ENCODE measurements around the gene SNRNP200. TPM values are rescaled to one million over a fixed set of nuclear protein-coding genes. Genes with fewer than 3 reads are reported as not detected.
"Not testable (repeated sequence)": the region's sequence is repeated elsewhere in the genome, so short reads cannot be mapped to it uniquely, and the experiment has no call there.

Gene SNRNP200
- total RNA-seq, 1 donor from 2014 or later = 66.6 TPM

DNA sequence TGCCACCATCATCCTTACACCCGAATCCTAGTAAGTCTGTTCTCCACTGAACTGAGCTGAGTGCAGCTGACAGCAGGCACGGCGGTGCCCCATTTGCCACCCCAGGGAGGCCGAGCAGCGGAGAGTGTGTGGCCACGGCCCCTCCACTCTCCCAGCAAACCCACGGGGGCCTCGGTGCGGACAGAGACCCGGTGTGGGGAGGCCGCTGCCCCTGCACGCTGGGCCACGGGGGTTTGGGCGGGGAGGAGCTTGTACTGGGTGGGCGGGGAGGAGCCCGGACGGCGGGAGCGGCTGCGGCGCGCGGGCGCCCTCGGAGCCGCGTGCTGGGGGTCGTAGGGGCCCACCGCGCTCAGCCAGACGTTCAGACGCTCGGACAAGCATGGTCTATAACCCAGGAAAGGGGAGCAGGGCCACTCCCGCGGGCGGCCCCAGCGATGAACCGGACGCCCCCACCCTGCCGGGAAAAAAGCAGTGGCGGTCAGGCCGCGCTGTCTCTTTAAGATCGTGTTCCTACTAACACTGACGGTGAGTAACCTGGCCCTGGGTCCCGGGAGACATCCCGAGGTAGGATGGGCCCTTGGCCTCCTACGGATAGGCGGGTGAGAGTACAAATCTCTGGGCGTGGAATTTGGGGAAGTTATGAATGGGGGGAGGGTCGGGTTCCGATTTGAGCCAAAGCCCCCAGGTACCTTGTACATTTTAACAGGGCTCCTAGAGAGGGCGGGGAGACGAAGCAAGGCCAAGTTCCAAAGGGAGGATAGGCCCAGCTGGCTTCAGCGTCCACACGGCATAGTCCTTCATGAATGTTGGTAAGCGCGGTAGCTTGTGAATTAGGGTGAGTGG lies 19.9 kb upstream of the SNRNP200 start, which contains the start of gene ITPRIPL1:
TSS of gene ITPRIPL1 (plus strand) at position 277 of the 843 bp plus-strand sequence. CDS start at position 800, 523 bp downstream.
- peak; percentile 40 for DNase-seq

DNA sequence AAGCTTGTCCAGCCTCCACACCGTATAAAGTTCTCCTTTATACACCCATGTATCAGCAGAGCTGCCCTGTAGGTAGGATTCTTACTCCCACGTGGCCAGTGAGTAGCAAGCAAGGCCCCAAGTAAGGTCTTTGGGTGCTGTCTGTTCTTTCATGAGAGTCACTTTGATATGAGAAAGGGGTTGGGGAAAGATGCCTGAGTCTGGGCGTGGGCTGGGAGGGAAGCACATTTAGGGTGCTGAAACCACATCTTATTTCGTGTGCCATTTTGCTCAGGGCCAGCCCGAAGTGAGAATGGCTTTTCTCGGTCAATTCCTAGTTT lies 19.3 kb upstream of the SNRNP200 start:
- DNase-seq = no peak

DNA sequence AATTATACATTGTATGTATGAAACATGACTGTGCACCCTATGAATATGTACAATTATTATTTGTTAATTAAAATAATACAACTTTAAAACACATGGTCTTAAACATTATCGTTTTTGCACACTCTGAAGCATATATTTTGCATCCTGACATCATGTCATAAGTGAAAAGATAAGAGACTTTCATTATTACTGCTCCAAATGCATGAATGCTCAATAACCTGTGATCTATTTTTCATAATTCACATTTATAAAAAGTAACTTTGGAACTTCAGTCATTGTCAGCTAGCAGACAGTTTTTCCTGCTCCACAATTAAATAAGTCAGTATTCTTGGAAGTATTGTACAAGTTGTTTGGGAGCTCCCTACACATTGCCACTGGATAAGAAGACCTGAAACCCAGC lies 18.5 kb upstream of the SNRNP200 start:
- no peak for DNase-seq

DNA sequence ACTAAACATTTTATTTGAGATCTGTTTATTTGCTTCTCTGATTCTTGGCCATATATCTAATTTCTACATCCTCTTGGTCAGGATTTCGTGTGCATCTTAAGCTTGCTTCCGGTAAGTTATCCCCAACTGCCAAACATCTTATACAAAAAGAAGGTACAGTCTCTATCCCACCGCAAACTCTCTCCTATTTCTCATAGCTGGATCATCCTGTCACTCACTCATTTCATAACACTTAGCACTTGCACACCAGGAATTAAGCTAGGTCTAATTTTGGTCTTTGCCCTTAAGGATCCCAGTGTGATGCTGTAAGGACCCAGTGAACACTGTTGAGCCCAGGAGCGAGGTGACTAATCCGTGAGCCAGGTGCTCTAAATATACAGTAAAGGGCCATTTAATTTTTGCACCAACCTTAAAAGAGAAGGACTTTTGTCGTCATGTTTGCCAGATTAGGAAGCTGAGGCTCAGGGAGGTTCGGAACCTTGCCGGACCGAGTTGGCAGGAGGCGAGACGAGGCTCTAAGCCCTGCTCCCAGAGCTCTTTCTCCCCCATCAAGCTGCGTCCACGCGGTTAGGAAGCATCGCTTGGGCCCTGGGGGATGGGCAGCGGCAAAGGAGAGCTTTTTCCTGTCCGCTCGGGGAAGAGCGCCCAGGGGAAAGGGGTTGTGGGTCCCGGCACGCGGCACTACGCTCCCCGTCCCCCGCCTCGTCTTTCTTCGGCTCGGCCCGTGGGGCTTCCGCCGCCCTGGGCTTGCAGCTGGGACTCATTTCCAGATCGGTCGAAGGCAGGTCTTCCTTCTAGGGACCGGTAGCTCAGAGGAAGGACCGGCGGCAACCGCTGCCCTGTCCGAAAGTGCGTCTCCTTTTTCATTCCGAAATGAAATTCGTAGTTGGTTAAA lies 15.6 kb upstream of the SNRNP200 start:
- DNase-seq = peak; percentile 40

DNA sequence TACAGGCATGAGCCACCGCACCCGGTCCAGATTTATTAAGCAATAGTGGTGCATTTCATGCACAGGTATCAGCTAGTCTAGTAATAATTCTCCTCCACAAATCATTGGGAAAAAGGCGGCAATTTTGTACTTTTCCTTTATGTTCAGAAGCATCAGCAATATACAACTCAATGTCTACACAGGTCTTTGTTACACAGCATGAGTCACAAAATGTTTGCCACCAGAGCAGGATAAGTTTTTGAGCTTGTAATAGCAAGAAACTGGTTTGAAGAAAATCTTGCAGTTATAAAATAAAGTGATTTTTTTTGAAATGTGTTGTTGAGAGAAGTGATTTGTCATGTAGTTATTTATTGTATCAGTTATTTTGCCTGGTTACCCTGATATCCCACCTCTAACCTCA lies 15.0 kb upstream of the SNRNP200 start:
- DNase-seq = no peak

DNA sequence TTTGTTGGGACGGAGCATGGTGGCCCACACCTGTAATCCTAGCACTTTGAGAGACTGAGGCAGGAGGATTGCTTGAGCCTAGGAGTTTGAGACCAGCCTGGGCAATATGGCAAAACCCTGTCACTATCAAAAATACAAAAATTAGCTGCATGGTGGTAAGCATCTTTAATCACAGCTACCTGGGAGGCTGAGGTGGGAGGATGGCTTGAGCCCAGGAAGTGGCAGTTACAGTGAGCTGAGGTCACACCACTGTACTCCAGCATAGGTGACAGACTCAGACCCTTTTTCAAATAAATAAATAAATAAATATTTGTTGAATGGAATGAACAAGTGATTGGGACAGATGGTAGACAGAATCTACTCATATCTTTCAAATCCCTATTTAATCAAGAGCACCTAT lies 14.1 kb upstream of the SNRNP200 start:
- DNase-seq = no peak

DNA sequence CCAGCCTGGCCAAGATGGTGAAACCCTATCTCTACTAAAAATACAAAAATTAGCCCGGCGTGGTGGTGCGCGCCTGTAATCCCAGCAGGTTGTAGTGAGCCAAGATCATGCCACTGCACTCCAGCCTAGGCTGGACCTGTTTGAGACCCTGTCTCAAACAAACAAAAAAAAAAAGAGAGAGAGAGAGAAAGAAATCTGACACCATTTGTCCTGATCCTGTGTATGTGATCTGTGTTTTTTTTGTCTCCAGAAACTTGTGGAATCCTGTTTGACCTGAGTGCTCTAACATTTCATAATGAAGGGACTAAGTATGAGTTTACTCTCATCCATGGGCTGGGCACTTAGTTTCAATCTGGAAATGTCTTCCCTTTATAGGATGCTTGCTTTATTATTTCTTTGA lies 13.4 kb upstream of the SNRNP200 start:
- no peak for DNase-seq

DNA sequence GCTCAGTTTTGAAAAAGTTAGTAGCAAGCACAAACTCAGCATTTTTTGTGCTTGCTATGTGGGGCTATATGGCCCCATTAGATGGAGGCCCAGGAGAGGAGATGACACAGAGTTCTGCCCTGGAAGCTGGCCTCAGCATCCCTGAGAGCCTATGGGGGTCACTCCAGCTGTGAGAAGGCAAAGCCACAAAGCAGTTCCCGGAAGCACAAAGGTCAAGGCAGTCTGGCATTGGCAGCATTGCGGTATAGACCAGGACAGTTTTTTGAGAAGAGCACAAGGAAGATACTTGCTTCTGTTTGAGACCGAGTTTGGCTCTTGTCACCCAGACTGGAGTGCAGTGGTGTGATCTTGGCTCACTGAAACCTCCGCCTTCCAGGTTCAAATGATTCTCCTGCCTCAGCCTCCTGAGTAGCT lies 12.2 kb upstream of the SNRNP200 start:
- DNase-seq = no peak

DNA sequence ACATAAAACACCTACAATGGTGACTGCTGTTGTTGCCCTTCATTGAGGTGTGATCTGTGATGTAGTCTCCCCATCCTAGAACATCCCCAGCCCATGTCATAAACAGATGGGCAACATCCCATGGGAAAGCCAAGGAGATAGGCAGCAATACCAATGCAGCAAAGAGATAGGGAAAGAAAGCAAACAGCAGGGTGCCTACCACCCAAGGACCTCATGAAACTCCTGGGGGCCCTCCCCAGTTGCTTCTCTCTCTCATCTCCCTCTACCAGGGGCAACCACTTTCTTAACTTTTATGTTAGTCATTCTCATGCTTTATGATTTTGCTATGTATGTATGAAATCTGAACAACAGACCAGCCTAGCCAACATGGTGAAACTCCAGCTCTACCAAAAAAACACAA lies 11.7 kb upstream of the SNRNP200 start:
- DNase-seq = no peak

DNA sequence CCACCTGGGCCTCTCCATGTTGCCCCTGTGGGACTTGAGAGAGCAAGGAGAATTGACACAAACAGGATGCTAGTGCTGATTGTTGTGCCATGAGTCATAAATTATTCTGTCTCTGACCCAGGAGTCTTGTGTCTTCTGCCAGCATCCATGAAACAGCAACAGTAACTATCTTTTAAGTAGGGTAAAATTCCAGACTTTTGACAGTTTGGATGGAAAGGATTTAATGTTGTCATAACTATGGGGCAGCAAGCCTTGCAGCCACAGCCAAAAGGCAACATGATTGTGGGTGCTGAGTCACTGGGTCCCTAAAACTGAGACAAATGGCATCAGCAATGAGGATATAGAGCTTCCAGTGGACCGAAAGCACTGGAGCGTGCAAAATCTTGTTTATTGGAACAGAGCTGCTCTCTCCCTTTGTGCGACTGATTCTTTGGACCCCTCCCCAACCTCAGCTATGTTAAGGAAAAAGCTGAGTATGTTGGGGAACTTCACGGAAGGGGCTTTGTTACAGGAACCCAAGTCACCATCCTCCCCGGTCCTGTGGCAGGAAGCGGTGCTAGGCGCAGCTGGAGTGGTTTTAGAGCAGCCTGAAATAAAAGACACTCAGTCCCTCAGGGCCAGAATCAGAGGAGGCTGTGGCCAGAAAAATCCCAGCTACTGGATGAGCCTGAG lies 10.2 kb upstream of the SNRNP200 start:
- no peak for DNase-seq

DNA sequence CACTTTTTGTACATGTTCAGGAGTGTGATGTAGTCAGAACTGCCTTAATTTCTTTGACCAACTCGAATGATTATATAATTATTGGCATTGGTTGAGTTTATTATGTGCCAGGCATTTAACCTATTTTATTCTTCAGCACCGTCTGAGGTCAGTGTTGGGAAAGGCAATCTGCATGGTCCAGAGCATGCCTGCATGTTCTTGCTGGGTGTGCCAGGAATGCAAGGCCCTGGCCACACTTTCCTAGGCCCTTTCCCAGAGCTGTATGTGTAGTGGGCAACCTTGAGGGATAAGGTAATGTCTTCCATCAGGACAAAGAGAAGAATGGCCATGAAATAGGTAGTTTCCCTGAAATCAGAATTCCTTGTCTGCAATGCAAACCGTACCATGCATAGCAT lies 9.7 kb upstream of the SNRNP200 start:
- DNase-seq = no peak

DNA sequence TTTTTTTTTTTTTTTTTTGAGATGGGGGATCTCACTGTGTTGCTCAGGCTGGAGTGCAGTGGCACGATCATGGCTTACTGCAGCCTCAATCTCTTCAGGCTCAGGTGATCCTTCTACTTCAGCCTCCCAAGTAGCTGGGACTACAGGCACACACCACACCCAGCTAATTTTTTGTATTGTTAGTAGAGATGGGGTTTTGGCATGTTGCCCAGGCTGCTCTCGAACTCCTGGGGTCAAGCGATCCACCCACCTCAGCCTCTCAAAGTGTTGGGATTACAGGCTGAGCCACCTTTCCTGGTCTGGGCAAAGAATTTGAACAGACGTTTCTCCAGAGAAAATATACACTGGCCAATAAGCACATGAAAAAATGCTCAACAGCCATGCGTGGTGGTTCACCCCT lies 2.9 kb upstream of the SNRNP200 start:
- no peak for DNase-seq

DNA sequence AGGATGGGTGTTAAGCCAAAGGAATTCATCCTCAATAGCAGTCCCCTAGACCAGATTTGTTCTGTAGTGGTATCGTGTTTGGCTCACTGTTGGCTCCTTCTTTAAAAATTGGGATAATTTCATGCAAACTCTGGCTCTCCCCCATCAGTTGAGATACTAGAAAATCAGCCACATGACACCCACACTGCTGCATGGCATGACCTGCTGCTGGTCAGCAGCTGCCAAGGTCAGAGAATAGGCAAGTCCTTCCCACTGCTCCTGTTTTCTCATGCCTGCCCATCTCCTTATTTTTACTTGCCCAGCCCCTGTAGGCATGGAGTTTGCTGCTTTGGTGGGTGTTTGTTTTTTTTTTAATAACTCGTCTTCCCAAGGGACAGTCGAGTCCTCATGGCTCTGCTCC lies 1.0 kb upstream of the SNRNP200 start:
- DNase-seq = no peak

DNA sequence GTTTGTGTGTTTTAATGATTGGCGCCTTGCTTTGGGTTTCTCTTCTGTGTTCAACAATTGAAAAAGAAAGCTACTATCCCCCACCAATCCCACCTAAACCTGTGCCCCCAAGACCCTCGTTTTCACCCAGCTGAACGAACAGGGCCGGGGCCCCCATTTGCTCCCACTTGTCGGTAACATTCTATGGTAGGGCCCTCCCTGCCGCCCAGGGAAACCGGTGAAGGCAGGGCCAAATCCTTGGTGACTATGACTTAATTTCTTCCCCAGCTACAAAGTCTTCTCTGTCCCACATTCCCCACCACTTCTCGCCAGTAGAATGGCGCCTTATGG lies 598 bp upstream of the SNRNP200 start:
- DNase-seq = no peak

DNA sequence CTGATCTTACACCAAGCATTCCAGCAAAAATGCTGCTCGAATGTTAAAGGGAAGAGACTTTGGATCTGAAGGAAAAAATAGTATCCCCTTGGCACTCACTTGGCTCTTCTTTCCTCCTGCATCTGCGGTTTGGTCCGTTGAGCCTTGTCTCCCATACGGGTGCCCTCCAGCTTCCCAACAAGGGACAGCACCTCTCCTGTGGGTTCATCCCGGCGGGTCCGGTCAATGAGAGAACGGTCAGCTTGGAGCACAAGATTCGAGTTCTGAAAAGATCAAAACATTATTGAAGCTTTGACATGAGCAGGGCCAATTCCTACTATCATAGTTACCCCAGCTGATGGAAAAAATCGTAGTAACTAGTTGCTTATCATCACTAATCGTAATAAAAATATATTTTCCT lies 740 bp downstream of the SNRNP200 start:
- no peak for DNase-seq

DNA sequence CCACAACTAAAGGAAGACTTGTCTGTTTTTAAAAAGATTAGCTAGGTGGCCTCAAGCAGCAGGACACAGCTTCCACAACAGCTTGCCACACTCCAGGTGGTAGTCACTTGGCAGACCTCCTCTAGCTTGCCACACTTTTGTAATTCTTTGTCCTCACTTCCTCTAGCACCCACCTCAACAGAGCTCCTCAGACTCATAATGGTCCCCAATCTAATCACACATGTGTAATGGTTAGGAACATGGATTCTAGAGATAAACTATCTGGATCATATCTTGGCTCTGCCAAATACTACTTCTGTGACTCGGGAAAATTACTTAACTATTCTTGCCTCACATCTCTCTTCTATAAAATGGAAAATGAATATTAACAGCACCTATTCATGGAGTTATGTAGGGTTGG lies 3.5 kb downstream of the SNRNP200 start:
- no peak for DNase-seq

DNA sequence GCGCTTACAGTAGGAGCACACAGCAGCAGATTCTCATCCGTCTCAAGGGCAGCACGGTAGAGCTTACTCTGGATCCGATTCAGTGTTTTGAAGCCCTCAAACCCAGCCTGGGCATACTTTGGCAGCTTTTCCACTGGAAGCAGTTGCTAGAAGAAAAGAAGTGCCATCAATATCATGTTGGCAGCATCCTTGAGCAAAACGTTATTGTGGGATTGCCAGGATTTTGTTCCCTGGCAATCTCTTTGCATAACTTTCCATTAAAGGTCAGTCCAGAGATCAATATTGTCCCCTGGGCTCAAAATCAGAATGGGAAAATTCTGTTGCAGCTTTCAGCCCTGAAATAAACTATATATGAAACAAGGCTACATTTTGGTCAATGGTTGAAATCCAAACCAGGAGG lies 8.4 kb downstream of the SNRNP200 start:
- DNase-seq = no peak

DNA sequence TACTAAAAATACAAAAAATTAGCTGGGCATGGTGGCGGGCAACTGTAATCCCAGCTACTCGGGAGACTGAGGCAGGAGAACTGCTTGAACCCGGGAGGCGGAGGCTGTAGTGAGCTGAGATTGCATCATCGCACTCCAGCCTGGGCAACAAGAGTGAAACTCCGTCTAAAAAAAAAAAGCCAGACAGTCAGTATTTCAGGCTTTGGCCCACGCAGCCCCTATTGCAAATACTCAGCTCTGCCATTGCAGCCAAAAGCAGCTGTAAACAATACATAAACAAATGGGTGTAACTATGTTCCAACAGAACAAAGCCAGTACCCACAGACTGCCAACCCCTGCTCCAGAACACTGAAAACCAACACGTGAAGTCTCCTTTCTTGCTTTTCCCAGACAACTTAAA lies 11.1 kb downstream of the SNRNP200 start:
- not testable (repeated sequence) for DNase-seq

DNA sequence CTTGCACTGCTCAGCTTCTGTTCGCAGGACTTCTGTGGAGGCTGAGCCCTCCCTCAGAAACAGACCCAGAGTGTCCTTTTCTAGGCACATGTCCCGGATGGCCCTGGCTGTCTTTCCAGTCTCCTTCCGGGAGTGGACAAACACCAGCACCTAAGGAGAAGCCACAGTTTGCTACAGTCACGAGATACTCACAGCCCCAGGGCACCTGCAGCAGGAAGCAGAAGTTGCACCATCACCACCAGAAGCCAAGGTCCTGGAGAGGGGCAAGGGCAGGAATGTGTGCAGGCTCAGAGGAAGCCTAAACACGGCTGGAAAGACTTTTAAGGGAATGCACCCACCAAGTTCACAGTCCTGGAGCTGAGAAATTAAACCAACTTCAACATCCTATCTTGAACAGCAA lies 13.6 kb downstream of the SNRNP200 start:
- DNase-seq = no peak

DNA sequence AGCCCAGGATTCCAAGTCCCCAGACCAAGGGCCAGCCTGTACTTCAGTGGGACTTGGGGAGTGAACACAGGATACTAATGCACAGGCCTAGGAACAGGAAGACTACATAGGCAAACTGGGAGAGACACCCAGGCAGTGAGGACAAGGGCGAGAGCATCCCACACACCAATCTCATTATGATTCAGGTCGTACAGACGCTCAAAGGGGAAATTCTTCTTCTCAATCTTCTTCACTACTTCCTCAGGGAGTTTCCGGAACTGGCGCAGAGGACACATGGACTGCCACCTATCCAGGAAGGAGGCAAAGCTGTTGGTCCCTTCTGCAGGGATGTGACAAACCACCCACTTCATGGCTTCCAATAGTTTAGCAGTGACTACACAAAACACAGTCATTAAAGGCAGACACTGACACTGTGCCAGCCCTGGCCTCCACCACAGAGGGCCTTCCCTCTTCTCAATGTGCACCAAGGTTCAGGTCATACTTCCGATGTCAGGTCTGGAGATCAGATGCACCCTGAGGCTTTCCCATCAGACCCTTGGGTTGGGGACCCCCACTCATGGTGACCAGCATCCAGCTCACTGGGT lies 18.0 kb downstream of the SNRNP200 start:
- no peak for DNase-seq

DNA sequence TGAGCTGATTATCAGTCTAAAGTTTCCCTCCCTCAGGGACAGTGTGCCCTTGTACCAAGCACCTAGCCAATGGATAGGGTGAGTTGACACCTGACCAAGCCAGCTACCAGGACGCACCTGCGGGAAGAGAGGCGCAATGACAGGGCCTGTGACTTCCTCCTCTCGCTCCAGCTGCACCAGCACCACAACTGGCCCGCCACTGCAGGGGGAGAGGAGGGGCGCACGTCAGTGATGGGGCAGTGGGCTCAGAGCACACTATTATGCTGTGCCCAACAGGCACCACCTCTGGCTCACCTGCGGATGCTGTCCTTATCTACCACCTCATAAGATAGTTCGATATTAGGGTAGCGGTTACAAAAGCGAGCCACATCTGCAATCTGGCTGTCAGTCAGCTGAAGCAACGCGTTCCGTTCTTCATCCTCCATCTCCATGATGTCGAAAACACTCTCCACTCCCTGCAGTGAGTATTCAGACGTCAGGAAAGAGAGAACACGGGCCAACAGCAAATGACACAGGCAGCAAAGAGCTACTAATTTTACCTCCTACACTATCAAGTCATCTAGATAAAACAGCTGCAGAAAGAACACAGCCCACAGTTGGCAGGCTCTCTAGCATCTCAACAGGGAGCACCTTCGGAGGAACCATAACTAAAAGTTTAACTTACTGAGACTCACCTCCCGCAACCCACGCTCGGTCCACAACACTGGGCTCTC lies 28.4 kb downstream of the SNRNP200 start:
- no peak for DNase-seq

Data from tongue (tissue), 2 donors.